Peyer's patch (tissue), 4 donors: ENCODE results near the gene BCR. TPM values are rescaled to one million over a fixed set of nuclear protein-coding genes. Genes with fewer than 3 reads are reported as not detected.

ENCODE experiments used
- DNase-seq, 3 donors: peaks; one replicate each; pipeline ENCODE4 v3.0.0-alpha.2; 2017 to 2019
- H3K27ac ChIP-seq, 4 donors: fragments of 200-600 bp; sonication (generic); one replicate each; pipeline ENCODE4 v1.5.1; 2016 to 2019
- H3K27me3 ChIP-seq, 2 donors: fragments of 200-600 bp; sonication (generic); one replicate each; pipeline ENCODE4 v1.5.1; 2019
- H3K36me3 ChIP-seq, 3 donors: fragments of 200-600 bp; sonication (generic); one replicate each; pipeline ENCODE4 v1.5.1; 2016 to 2019
- H3K4me1 ChIP-seq, 4 donors: fragments of 200-600 bp; sonication (generic); one replicate each; pipeline ENCODE4 v1.5.1; 2016 to 2019
- H3K4me3 ChIP-seq, 4 donors: fragments of 200-600 bp; sonication (generic); 1 replicate in 3 of 4; 2 replicates in 1 of 4; pipeline ENCODE4 v1.5.1; 2016 to 2019; ENCODE audit warnings: mild to moderate bottlenecking in 1 of 4
- H3K9me3 ChIP-seq, 4 donors: fragments of 200-600 bp; sonication (generic); one replicate each; pipeline ENCODE4 v1.5.1; 2016 to 2019; ENCODE audit warnings: mild to moderate bottlenecking in 1 of 4
- POLR2A ChIP-seq, 2 donors: fragments of 450-650 bp; IDR thresholded peaks; one replicate each; pipeline ENCODE4 v1.5.1; 2017; ENCODE audit warnings: antibody characterized with exemption in 2 of 2, mild to moderate bottlenecking in 2 of 2, moderate library complexity in 2 of 2
- total RNA-seq, 4 donors: library from RNA; depleted of rRNA; stranded (reverse); fragments of >200 nt; gene quantifications; one replicate each; pipeline ENCODE4 v1.1.0, GENCODE V29; 2016
- TF ChIP-seq, protein P1 (sequence below), 6 experiments: fragments of 450-650 bp in 4 of 6; fragments of 200-600 bp in 2 of 6; sonication (generic) in 1 of 6; IDR thresholded peaks; one replicate each; pipeline ENCODE4 v1.5.1; 2017 to 2019; ENCODE audit warnings: antibody characterized with exemption in 6 of 6, mild to moderate bottlenecking in 3 of 6, moderate library complexity in 1 of 6

BCR gene
- total RNA-seq, 4 donors from 2014 or later, result 55.8 to 86.9 (median 66.1) TPM

GRCh38 chr22:23181721-23182308, 1.5 kb downstream of the BCR start:
- Histone ChIP-seq H3K9me3 (no peaks in the 10 kb centered on the region), H3K27ac (peak overlapping the region in 2 of 4 donors; percentile 7 to 63), H3K36me3 (no peaks in the 10 kb centered on the region), H3K27me3 (no peaks in the 10 kb centered on the region), H3K4me1 (peaks cover 6 to 45% (median 23%) of the 10 kb centered on the region in 4 donors), H3K4me3 (peak overlapping the region; percentile 60 to 90 (median 72))
- DNase-seq, result no peak
- no peak for TF ChIP-seq POLR2A (IDR thresholded peaks at IDR 0.05)
- TF ChIP-seq, protein P1, sequence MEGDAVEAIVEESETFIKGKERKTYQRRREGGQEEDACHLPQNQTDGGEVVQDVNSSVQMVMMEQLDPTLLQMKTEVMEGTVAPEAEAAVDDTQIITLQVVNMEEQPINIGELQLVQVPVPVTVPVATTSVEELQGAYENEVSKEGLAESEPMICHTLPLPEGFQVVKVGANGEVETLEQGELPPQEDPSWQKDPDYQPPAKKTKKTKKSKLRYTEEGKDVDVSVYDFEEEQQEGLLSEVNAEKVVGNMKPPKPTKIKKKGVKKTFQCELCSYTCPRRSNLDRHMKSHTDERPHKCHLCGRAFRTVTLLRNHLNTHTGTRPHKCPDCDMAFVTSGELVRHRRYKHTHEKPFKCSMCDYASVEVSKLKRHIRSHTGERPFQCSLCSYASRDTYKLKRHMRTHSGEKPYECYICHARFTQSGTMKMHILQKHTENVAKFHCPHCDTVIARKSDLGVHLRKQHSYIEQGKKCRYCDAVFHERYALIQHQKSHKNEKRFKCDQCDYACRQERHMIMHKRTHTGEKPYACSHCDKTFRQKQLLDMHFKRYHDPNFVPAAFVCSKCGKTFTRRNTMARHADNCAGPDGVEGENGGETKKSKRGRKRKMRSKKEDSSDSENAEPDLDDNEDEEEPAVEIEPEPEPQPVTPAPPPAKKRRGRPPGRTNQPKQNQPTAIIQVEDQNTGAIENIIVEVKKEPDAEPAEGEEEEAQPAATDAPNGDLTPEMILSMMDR (IDR thresholded peaks at IDR 0.05), result no peak

GRCh38 chr22:23182309-23183060, 2.2 kb downstream of the BCR start:
- H3K4me1 ChIP-seq, result peaks cover 6 to 45% (median 23%) of the 10 kb centered on the region in 4 donors
- TF ChIP-seq, protein P1 (IDR thresholded peaks at IDR 0.05), result no peak
- no peak for TF ChIP-seq POLR2A (IDR thresholded peaks at IDR 0.05)
- peak overlapping the region in 1 of 4 donors; percentile 7 for H3K27ac ChIP-seq
- H3K27me3 ChIP-seq, result no peaks in the 10 kb centered on the region
- peak overlapping the region; percentile 60 to 90 (median 72) for H3K4me3 ChIP-seq
- no peaks in the 10 kb centered on the region for H3K36me3 ChIP-seq
- no peak for DNase-seq
- H3K9me3 ChIP-seq, result no peaks in the 10 kb centered on the region

GRCh38 chr22:23183061-23183698, 2.9 kb downstream of the BCR start:
- peak overlapping the region in 1 of 4 donors; percentile 7 for H3K27ac ChIP-seq
- peak in 1 of 3 donors; percentile 66 for DNase-seq
- TF ChIP-seq, protein P1 (IDR thresholded peaks at IDR 0.05), result no peak
- TF ChIP-seq POLR2A (IDR thresholded peaks at IDR 0.05), result no peak

GRCh38 chr22:23184100-23184763, 3.9 kb downstream of the BCR start:
- no peak overlapping the region for H3K27ac ChIP-seq
- TF ChIP-seq, protein P1 (IDR thresholded peaks at IDR 0.05), result no peak
- TF ChIP-seq POLR2A (IDR thresholded peaks at IDR 0.05), result no peak
- DNase-seq, result no peak
- no peak overlapping the region for H3K4me3 ChIP-seq
- no peaks in the 10 kb centered on the region for H3K27me3 ChIP-seq
- H3K4me1 ChIP-seq, result peaks cover 6 to 38% (median 23%) of the 10 kb centered on the region in 4 donors
- no peaks in the 10 kb centered on the region for H3K36me3 ChIP-seq
- H3K9me3 ChIP-seq, result no peaks in the 10 kb centered on the region

More at GRCh38 chr22:23183061-23183698, 2.9 kb downstream of the BCR start:
- H3K27me3 ChIP-seq, result no peaks in the 10 kb centered on the region
- H3K9me3 ChIP-seq, result no peaks in the 10 kb centered on the region
- no peaks in the 10 kb centered on the region for H3K36me3 ChIP-seq
- peaks cover 6 to 45% (median 23%) of the 10 kb centered on the region in 4 donors for H3K4me1 ChIP-seq
- peak overlapping the region; percentile 1 to 90 (median 72) for H3K4me3 ChIP-seq

GRCh38 chr22:23184764-23185113, 4.4 kb downstream of the BCR start:
- Histone ChIP-seq H3K4me3 (no peak overlapping the region), H3K4me1 (peaks cover 6 to 33% (median 21%) of the 10 kb centered on the region in 4 donors), H3K36me3 (no peaks in the 10 kb centered on the region), H3K27ac (no peak overlapping the region), H3K27me3 (no peaks in the 10 kb centered on the region), H3K9me3 (no peaks in the 10 kb centered on the region)
- no peak for DNase-seq
- no peak for TF ChIP-seq POLR2A (IDR thresholded peaks at IDR 0.05)
- TF ChIP-seq, protein P1 (IDR thresholded peaks at IDR 0.05), result no peak
